Hematopoietic multipotent progenitor cell treated with erythropoietin and hydrocortisone succinate and interleukin-3 and kit ligand, for 6 days (in vitro differentiated cells): ENCODE data around the gene ENPP7.

Source experiments
- DNase-seq: peaks from one replicate; pipeline ENCODE4 v3.0.0-alpha.2; 2015

ENPP7 gene

DNA sequence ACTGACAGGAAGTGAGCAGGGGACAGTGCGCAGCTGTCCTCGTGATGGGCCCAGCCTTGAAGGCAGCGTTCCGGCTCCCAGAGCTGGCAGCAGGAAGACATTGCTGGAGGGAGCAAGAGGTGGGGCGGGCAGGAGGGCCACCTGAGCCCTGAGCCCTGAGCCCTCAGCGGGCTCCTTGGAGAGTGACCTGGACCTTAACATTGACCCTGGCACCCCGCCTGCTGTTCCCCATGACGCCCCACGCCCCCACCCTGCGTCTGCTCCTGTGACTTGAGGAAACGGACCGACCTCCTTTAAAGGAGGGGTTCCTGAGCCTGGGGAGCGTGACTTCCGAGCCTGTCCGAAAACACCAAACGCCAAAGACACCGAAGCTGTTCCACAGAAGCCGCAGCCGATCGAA lies 25.1 kb upstream of the ENPP7 start:
- DNase-seq = no peak

- DNase-seq = no peak
Measured at GRCh38 chr17:79706931-79707850, 23.6 kb upstream of the ENPP7 start.

- DNase-seq = peak; percentile 68
Measured at GRCh38 chr17:79707931-79708891, 22.5 kb upstream of the ENPP7 start.

DNA sequence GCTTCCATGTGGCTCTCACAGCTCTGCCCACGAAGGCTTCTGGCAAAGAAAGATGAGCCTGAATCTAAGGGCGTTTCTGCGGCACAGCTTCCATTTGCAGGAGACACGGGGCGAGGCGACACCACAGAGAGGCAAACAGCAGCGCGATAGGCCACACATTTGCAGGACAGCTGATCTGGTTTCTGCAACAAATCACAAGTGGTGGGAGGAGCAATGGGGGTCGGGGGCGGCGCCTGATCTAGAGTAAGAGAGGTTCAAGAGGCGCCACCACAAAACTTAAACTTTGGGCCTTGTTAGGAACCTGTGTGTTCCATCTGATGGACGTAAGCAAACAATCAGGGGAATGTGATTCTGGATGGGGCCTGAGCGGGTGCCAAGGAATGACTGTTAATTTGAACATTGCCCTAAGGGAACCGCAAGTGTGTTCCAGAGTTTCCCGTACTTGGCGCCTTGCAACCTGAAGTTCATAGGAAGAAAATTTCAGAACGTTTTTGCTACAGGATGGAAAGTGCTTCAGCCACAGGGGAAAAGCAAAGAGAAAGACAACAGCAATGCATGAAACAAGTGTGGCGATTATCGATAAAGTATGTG lies 18.9 kb upstream of the ENPP7 start:
- no peak for DNase-seq

GRCh38 chr17:79713391-79713790 lies 17.4 kb upstream of the ENPP7 start:
- no peak for DNase-seq

DNA sequence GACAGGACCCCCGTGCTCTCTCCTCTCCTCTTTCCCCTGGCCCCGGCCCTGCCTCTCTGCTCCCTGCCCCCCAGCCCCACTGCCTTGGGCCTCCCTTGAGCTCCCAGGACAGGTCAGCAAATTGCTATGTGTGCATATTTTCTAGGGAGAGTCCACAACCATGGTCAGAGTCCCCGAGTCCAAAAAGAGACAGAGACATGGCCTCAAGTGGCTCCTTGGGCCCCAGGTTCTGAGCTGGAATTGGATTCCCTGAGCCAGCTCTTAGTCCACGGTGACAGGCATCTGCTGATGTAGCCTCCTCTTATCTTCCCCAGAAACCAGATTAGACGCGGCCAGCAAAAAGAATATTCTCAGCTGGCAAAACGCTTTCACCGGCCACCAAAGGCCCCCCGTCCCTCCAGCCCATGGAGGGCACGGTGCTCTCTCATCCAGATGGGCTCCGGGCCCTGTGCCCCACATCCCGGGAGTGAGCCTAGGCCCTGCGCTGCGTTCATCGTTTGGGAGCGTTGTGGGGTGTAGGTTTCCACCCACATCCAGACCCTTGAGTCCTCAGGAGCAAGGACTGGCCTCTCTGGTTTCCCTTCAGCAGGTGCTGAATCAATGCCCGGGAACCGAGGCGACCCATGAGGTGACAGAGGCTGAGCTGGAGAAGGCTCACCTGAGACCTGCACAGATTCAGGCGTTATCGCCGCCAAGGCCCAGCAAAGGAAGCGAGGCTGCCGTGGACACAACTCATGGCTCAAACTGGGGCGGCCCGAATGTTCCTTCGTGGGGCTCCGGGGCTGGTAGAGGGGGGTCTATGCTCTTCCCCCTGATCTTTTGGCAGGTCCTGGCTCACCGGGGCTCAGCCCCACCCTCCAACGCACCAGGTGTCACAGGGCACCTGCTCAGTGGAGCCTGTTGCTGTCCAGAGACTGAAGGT lies 16.3 kb upstream of the ENPP7 start:
- no peak for DNase-seq

GRCh38 chr17:79715098-79715942 lies 15.4 kb upstream of the ENPP7 start:
- DNase-seq = no peak

DNA sequence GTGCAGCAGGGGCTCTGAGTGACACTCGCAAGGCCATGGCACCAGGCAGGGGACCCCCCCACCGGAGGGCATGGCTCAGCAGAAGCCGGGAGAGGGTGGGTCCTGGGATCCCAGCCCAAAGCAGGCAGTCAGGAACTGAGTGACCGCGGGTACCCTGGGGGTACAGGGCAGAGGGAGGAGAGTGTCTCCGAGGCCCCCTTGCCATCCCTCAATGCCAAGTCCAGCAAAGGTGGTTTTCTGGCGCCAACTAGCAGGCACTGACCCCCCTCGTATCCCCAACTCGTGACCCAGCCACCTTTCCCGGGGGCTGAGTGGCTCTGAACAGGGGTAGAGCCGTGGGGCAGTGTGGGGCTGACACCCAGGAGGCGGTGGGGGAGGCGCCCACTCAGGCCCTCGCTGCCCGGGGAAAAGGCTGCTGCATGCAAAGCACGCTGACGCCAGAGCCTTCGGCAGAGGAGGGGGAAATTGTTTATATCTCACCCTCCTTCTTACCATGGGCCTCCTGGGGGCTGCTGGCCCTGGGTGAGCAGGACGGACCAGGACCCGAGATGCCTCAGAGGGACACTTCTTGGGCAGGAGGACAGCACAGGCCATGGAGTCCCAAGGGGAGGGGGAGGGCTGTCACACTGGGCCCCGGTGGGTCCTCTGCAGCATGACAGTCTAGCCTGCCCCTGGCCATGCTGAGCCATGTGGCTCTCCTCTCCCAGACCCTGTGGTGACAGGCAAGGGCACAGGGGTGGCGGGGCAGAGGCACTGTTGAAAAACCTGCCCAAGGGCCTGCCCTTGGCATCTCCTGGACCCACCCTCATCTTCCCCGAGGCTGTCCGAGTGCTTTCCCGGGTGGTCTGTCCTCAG lies 14.6 kb upstream of the ENPP7 start:
- DNase-seq = no peak

DNA sequence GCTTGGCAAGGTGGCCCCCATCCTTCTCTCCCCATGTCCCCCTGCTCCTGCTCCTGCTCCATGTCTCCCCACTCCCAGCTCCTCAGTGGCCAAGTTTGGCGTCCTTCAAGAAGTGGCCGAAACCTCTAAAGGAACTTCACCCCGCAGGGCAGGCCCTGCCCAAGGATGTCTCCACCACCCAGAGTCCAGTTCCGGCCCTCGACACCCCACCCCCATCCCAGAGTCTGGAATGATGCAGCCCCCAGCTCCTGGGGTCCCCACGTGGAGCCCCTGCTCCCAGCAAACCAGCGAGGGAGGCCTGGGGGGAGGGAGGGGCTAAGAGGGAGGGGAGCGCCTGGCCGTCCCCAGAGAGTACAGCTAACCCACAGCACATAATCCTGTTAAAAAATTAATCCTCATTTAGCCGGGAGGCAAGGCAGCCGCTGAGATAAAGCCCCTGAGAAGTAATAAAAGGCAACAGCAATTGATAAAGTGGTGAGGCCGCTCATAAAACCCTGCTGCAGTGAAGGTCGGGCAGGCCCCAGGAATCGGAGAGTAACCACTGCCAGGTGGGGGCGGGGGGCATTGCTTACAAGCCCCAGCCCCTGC lies 9.9 kb upstream of the ENPP7 start:
- no peak for DNase-seq

GRCh38 chr17:79721993-79722671 lies 8.6 kb upstream of the ENPP7 start:
- DNase-seq = peak; percentile 50

DNA sequence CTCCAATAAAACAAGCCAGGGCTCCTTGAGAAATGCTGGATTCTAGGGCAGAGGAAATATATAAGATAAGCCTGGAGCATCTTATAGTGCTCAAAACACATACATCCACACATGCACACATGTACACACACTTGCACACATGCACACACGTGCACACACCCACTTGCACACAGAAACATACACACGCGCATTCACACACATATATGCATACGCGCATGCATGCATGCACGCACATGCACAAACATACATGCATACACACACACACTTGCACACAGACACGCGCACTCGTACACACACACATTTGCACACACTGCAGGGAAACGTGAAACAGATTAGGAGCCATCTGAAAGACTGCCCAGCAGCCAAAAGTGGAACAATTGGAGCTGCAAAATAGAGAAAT lies 8.0 kb upstream of the ENPP7 start:
- no peak for DNase-seq

GRCh38 chr17:79728169-79728907 lies 2.4 kb upstream of the ENPP7 start:
- peak; percentile 96 for DNase-seq

- DNase-seq = no peak
Measured at GRCh38 chr17:79728908-79729471, 1.8 kb upstream of the ENPP7 start.

- no peak for DNase-seq
Measured at GRCh38 chr17:79729761-79730160, 982 bp upstream of the ENPP7 start.

DNA sequence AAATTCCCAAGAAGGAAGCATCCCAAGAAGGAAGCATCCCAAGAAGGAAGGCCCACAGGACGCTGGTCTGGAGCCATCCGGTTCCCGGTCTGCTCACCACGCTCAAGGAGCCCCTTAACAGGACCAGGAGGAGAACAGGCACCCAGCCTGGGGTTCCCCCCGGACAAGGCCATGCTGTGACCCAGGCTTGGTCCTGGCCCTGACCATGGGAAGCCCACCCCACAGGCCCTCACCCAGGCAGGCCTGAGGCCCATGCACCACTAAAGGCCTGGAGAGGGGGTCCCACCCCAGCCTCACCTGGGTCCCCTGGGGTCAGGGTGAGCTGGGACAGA lies 340 bp upstream of the ENPP7 start:
- DNase-seq = no peak

GRCh38 chr17:79732254-79732653 lies 1.5 kb downstream of the ENPP7 start:
- DNase-seq = no peak

- DNase-seq = peak; percentile 38
Measured at GRCh38 chr17:79732804-79733691, 2.3 kb downstream of the ENPP7 start.
